Adrenal gland (tissue), 12 donors: ENCODE measurements around the gene CCDC177. TPM values are rescaled to one million over a fixed set of nuclear protein-coding genes. Genes with fewer than 3 reads are reported as not detected.

ENCODE experiments used
- DNase-seq, 7 donors: peaks; one replicate each; pipeline ENCODE4 v3.0.0-alpha.2; 2019 to 2020
- H3K27ac ChIP-seq, 5 donors: fragments of 200-600 bp; sonication (generic) in 4 of 5; 1 replicate in 3 of 5; 2 replicates in 2 of 5; pipeline versions ENCODE4 v1.5.1 to v1.8.0; 2016 to 2020; ENCODE audit warnings: mild to moderate bottlenecking in 1 of 5
- H3K27me3 ChIP-seq: fragments of 200-600 bp; 2 replicates; pipeline ENCODE4 v1.8.0; 2021
- H3K36me3 ChIP-seq, 2 donors: fragments of 200-600 bp; replicated peaks in 1 of 2; 1 replicate in 1 of 2; 2 replicates in 1 of 2; pipeline versions ENCODE4 v1.5.1 to v1.8.0; 2018 to 2022
- H3K4me1 ChIP-seq, 2 donors: fragments of 200-600 bp; replicated peaks in 1 of 2; 1 replicate in 1 of 2; 2 replicates in 1 of 2; pipeline versions ENCODE4 v1.5.1 to v1.8.0; 2018 to 2021
- H3K4me3 ChIP-seq, 4 donors: fragments of 200-600 bp; sonication (generic) in 3 of 4; one replicate each; pipeline ENCODE4 v1.5.1; 2016 to 2018
- H3K9me3 ChIP-seq, 3 donors: fragments of 200-600 bp; sonication (generic) in 1 of 3; replicated peaks in 1 of 3; 1 replicate in 2 of 3; 2 replicates in 1 of 3; pipeline versions ENCODE4 v1.5.1 to v1.8.0; 2016 to 2021
- CTCF ChIP-seq, 6 experiments: fragments of 450-650 bp in 4 of 6; fragments of 200-600 bp in 2 of 6; sonication (generic) in 1 of 6; IDR thresholded peaks; 1 replicate in 5 of 6; 2 replicates in 1 of 6; pipeline versions ENCODE4 v1.5.1 to v1.8.0; 2016 to 2021; ENCODE audit warnings: antibody characterized with exemption in 6 of 6, mild to moderate bottlenecking in 2 of 6, moderate library complexity in 1 of 6
- POLR2A ChIP-seq, 2 donors: fragments of 450-650 bp; IDR thresholded peaks; one replicate each; pipeline ENCODE4 v1.6.1; 2017; ENCODE audit warnings: antibody characterized with exemption in 2 of 2, mild to moderate bottlenecking in 2 of 2, moderate library complexity in 1 of 2
- WGBS, 4 donors: extraction: QIAGEN DNeasy Blood & Tissue Kit in 2 of 4; methylation state at CpG; one replicate each; pipeline versions ENCODE4 v1.1.5 to v1.1.7; 2013 to 2017; 5-methylcytosine and 5-hydroxymethylcytosine counted together
- intact Hi-C, 2 donors: fragments of 100-400 bp; cut with DNase I; formaldehyde crosslinking; loops; one replicate each; pipeline versions ENCODE4 v1.14.1 to v1.15.0; 2022 to 2023
- polyA plus RNA-seq, 3 donors: library from polyadenylated mRNA; stranded (reverse); fragments of 200-250 nt in 2 of 3; fragments of 350-450 nt in 1 of 3; fragmentation: Illumina TruSeq in 1 of 3; extraction: RNeasy Lipid Tissue Mini Kit (QIAGEN cat#74804) in 1 of 3; gene quantifications; one replicate each; pipeline ENCODE4 v1.2.3, GENCODE V29; 2013 to 2014
- total RNA-seq, 9 donors: library from RNA; depleted of rRNA in 4 of 9; stranded (reverse); fragments of >200 nt in 4 of 9; fragments of 120-200 nt in 1 of 9; fragmentation: NEBNext Ultra II Directional in 1 of 9; extraction: Animal tissue kit (Norgen Biotek cat#: 25700) in 1 of 9; gene quantifications; one replicate each; pipeline versions ENCODE4 v1.1.0 to v1.2.4, GENCODE V29; 2013 to 2023
- donor health status: healthy with polysubstance abuse.
- donor health status: Bipolar disorder and iron deficiency.
- donor health status: DM: yes; HTN: yes; CAD: no.
- donor health status: DM: no; HTN: no; CAD: no.
- donor health status: DM: no; HTN: no; CAD: no.
- donor health status: DM: yes; HTN: yes; CAD: no.

Gene CCDC177
- total and polyA plus RNA-seq, 12 donors: 0.04 to 0.61 (median 0.30) TPM; not detected in 3

- intact Hi-C loops: no loop called here
- Histone ChIP-seq H3K4me1 (peaks cover 0 to 9% of the 10 kb centered on the region in 2 donors), H3K4me3 (no peak overlapping the region), H3K36me3 (no peaks in the 10 kb centered on the region), H3K27me3 (peaks cover 9% of the 10 kb centered on the region), H3K9me3 (no peaks in the 10 kb centered on the region), H3K27ac (no peak overlapping the region)
- TF ChIP-seq POLR2A (IDR thresholded peaks at IDR 0.05) (no peak), CTCF (IDR thresholded peaks at IDR 0.05) (no peak)
- WGBS, 4 donors: 46 to 52% (median 48%) methylated on average over 10 to 12 of the region's 12 CpGs
- peak; percentile 31 to 76 (median 61) for DNase-seq
These were observed 31.1 kb downstream of the CCDC177 start for GRCh38 chr14:69543341-69544115.

- Histone ChIP-seq H3K36me3 (no peaks in the 10 kb centered on the region), H3K4me1 (peaks cover 0 to 9% of the 10 kb centered on the region in 2 donors), H3K27me3 (no peaks in the 10 kb centered on the region), H3K9me3 (no peaks in the 10 kb centered on the region), H3K4me3 (no peak overlapping the region), H3K27ac (no peak overlapping the region)
- TF ChIP-seq POLR2A (IDR thresholded peaks at IDR 0.05) (no peak), CTCF (IDR thresholded peaks at IDR 0.05) (no peak)
- 56 to 76% (median 68%) methylated on average over 2 of the region's 2 CpGs for WGBS, 4 donors
- intact Hi-C loops: no loop called here
- no peak for DNase-seq
These were observed 32.4 kb downstream of the CCDC177 start for GRCh38 chr14:69542311-69542710.

GRCh38 chr14:69540654-69541335, 33.9 kb downstream of the CCDC177 start:
- Histone ChIP-seq H3K9me3 (no peaks in the 10 kb centered on the region), H3K27me3 (no peaks in the 10 kb centered on the region), H3K36me3 (no peaks in the 10 kb centered on the region), H3K4me1 (peaks cover 0 to 9% of the 10 kb centered on the region in 2 donors), H3K27ac (no peak overlapping the region), H3K4me3 (no peak overlapping the region)
- DNase-seq: no peak
- intact Hi-C loops: no loop called here
- TF ChIP-seq POLR2A (IDR thresholded peaks at IDR 0.05) (no peak), CTCF (IDR thresholded peaks at IDR 0.05) (no peak)
- 60 to 75% (median 64%) methylated on average over 5 of the region's 5 CpGs for WGBS, 4 donors

- Histone ChIP-seq H3K4me3 (no peak overlapping the region), H3K27me3 (peaks cover 3% of the 10 kb centered on the region), H3K27ac (no peak overlapping the region), H3K36me3 (no peaks in the 10 kb centered on the region), H3K4me1 (peaks cover 0 to 9% of the 10 kb centered on the region in 2 donors), H3K9me3 (no peaks in the 10 kb centered on the region)
- TF ChIP-seq CTCF (IDR thresholded peaks at IDR 0.05) (no peak), POLR2A (IDR thresholded peaks at IDR 0.05) (no peak)
- DNase-seq: peak; percentile 58 to 85 (median 76)
- intact Hi-C loops: loop anchor here (2.0 to 5.0 kb wide), 2 partner anchors 32 to 33 kb away; partner anchors contain the start of gene CCDC177 (in 1 of the 2)
- 44 to 53% (median 50%) methylated on average over 6 of the region's 6 CpGs for WGBS, 4 donors
These were observed 34.9 kb downstream of the CCDC177 start for GRCh38 chr14:69539631-69540410.
